Hindlimb muscle (tissue), 1 donor: ENCODE measurements around the gene NAA60. TPM values are rescaled to one million over a fixed set of nuclear protein-coding genes. Genes with fewer than 3 reads are reported as not detected.
A peak's percentile ranks its signal among the peaks of the same experiment; 100 is the strongest.

Experiments
- DNase-seq: peaks from one replicate; pipeline ENCODE4 v3.0.0-alpha.2; 2013
- polyA plus RNA-seq: library from polyadenylated mRNA; unstranded; fragments of 120-200 nt; gene quantifications from one replicate; pipeline ENCODE4 v1.2.1, GENCODE V29; 2013; ENCODE audit not compliant: insufficient read length

NAA60 gene
- polyA plus RNA-seq = 33.2 TPM

DNA sequence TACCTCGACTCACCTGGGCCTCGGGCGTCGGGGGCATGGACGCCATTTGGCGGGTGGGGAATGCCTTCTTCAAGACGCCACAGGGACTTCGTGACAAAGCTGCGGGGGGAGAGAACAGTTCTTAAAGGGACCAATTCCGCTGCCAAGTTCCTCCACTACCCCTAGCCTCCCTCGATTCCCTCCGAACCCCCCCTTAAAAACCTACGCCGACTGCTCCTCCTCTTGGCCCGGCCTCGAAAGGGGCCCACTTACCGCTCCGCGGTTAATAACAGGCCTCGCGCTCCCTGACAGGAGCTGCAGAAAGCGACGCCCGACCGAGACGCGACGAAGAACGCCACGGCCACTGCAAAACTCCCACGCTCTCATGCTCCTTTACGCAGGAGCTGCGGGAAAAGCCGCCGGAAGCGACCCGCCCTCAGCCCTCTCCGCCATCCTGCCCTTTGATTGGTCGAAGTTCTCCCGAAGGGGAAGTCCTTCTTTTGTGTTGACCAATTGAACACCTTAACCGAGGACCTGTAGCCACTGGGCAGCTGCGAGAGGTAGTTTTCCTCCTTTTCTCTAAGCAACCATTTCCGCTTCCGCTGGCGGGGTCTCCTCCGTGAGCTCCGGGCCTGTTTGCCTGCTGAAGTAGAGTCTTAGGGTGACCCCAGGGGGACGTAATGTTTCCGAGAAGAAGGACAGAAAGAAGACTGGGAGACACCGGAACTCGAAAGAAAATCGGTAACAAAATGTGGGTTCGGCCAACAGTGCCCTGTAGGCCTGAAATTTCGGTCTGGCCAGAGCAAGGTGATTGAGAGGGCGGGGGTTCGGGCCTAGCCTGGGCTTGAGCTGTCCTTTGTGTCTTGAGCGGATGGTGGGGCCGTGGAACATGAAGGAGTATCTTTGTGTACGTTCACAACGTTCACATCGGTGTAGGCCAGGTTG, at the start of gene NAA60, which contains the start of gene ZNF597:
TSS of gene NAA60 (plus strand) at position 573 of the 924 bp plus-strand sequence. CDS start 32,548 bp downstream, outside the sequence.
TSS of gene ZNF597 (minus strand) at position 397 of the 924 bp plus-strand sequence. CDS start at position 46, 351 bp downstream.
- DNase-seq = peak; percentile 86

DNA sequence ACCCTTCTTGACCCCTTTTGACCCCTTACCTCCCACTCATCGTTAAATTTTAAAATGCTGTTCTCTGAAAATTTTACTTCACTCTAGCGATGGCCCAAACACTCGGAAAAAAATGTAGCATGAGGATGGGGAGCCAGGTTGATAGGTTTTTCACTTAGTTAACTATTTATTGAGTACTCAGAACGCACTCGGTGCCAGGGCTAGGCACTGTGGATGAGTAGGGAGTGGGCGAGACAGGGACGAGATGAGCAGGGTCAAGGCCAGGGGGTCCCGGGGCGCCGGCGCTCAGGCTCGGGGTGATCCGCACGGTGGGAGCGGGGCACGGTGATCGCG, 43.1 kb upstream of the NAA60 start:
- DNase-seq = no peak

DNA sequence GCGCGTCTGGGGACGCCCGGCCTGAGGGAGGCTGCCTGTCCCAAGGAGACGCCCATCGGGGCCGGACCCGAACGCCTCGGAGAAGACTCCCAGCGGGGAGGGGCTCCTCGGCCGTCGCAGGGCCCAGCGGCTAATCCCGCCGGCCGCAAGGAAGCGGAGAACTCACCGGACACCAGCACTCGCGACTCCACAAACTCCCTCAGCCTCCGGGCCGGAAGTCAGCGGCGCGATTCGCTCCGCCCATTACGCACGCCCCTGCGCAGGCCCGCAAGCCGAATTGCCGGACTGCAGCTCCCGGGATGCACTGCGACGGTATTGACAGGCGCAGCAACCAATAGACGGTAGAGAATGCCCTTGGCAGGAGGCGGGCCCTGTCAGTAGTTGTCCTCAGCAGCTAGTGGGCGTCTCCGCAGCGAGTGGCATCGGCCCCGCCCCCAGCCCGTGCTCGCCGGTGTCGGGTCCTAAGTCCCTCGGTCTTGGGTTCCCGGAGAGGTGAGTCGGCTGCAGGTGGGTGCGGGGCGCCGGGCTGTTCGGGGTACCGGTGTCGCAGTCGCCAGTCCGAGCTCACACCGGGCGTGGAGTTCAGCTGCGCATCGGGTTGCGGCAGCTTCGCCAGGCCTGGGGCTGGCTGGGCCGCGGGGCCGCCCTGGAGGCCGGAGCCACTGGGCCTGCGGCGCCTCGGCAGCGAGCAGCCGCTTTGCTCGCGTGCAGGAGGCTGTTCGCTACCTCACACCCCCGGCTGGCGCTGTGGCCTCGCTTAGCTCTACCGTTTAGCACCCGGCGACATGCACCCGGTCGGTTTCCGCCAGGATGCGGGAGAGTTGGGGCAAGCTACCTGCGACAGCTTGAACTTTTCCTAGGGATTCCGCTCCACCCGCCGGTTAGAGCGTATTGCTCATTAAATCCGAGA, 42.4 kb upstream of the NAA60 start, which contains the start of the genes ZNF174 and ZSCAN32:
TSS of gene ZNF174 (plus strand) at position 437 of the 910 bp plus-strand sequence. CDS start 790 bp downstream, outside the sequence.
TSS of gene ZSCAN32 (minus strand) at position 226 of the 910 bp plus-strand sequence. CDS start 3,447 bp downstream, outside the sequence.
- DNase-seq = peak; percentile 99

DNA sequence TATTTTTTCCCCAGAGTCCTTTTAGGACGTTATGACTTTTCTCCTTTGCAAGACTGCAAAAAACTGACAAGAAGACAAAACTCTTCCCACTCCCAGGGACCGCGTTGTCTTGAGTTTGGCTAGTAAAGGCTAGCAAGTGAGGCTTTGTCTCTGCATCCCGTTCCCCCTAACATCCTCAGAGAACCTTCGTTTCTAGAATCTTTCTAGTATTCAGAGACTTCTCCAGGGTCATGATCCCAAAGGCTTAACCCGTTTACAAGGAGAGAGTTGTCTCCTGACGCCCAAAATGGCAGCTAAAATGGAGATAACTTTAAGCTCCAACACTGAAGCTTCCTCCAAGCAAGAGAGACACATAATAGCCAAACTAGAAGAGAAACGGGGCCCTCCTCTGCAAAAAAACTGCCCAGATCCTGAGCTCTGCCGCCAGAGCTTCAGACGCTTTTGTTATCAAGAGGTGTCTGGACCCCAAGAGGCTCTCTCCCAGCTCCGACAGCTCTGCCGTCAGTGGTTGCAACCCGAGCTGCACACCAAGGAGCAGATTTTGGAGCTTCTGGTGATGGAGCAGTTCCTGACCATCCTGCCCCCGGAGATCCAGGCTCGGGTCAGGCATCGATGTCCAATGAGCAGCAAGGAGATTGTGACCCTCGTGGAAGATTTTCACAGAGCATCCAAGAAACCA, 41.6 kb upstream of the NAA60 start:
- DNase-seq = no peak

DNA sequence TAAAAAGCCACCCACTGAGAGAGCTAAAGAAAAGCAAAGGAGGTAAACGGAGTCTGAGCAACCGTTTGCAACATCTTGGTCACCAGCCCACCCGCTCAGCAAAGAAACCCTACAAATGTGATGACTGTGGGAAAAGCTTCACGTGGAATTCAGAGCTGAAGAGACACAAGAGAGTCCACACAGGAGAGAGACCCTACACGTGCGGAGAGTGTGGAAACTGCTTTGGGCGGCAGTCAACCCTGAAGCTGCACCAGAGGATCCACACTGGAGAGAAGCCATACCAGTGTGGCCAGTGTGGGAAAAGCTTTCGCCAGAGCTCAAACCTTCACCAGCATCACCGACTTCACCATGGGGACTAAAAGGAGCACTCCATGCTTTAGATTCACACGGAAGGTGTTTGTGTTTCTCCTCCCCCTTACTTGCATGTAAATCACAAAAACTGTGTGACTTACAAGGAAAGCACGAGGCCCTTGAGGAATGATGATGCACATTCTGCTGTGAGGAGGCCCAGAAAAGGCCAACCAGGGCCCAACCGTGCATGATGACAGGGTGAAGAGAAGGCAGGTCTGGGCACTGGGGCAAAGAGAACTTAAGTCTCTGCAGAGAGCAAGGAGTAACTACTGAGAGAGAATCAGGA, 34.8 kb upstream of the NAA60 start:
- no peak for DNase-seq

DNA sequence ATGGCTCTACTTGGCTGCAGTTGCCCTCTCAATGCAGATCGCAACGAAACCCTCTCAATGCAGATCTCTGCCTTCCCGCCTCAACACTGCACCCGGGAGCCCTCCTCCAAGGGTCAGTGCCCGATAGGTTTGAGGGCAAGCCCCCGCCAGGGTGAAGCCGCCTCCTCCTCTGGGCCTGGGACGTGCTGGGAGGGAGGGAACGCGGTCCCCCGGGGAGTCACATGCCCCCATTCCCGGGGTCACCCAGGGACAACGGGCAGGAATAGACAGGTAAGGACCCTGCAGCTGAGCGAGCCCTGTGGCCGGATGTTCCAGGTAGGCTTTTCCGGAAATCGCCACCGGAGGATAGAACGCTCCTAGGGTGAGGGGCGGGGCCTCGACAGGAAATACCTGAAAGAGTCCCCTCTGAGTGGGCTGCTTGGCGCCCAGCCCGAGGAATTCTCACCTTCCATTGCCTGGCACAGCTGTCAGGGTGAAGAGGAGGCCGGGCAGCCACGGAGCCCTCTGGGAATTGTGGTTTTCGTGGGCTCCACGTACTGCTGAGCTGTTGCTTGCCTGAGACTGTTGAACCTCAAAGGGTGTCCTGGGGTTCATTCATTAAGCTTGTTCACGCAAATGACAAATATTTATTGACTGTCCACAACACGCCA, 29.6 kb upstream of the NAA60 start:
- no peak for DNase-seq

DNA sequence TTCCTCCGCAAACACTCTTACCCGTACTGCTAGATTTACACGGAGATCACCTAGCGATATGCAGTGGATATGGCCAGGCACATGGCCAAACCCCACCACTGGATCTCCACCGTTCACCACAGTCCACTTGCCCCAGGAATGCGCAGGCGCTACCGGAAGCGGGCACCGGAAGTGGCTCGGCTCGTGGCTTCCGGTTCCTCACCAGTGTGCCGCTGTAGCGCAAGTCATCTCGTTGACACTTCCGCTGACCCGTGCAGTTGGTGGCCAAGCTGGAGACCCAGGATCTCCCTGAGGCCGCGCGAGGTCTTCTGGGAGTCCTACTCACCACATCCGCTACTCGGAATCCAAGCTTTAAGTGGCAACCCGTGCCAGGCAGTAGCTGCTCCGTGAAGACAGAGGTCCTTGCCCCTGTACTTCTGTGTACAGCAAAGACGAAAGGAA, 11.7 kb upstream of the NAA60 start:
- DNase-seq = no peak

DNA sequence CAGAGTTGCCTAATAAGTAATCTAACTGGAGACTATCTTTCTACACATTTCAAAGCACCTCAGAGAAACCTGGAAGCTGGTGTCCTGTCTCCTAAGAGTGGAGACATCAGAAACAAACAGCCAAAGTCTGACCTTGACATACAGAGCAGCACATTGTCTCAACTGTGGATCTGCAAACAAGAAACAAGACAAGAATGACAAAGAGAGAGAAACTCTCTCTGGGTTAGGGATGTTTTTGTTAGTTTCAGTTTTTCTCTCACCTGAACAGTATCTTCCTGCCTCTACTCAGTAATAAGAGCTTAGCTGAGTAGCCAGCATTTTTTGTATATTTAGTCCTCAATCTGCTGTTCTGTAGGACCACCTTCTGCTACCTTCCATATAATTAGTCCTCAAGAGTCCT, 9.1 kb upstream of the NAA60 start:
- no peak for DNase-seq

DNA sequence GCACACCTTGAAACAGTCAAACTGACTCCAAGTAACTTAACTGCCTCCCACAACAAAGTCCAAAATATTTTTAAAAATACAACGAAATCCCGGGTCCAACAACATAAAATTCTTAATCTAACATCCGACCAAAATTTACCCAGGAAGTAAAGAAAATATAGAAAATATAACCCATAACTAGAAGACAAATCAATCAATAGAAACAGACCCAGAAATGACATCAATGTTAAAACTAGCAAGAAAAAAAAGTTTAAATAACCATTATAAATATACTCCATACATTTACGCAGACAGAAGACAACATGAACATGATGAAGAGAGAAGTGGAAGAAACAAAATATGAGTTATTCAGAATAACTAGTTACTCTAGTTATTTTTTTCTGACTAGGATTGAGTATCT, 3.8 kb upstream of the NAA60 start:
- no peak for DNase-seq

DNA sequence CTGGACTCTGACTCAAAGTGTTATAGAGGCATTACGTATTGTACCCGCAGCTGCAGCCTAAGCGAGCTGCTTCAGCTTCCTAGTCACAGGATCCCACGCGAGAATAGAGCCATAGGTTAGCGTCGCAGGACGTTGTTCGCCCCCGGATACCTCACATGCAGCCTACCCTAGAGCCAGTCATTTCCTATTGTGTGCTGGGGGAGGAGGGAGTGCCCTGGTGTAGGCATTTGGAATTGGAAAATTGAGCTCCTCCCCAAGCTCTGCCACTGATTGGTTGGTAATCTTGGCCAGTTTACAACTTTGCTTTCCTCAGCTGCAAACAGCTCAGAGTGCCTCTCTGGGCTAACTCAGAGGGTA, 530 bp downstream of the NAA60 start:
- no peak for DNase-seq

DNA sequence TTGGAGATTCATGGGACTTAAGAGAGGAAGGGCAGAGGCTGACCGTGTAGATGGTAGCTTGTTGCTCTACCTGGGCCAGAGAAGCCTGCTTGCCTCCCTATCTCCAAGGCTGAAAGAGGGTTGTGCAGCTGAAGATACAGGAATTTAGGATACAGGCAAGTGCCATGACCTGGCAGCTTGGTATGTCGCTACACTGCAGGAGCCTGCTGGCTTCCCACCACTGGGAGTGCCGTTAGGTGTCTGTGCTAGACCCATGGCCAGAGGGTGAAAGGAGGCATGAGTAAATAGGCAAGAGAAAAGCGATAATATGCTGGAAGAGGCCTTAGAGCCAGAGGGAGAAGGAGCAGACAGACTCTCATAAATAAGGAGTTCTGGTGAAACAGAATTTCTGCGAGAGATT, 10.6 kb downstream of the NAA60 start:
- no peak for DNase-seq

DNA sequence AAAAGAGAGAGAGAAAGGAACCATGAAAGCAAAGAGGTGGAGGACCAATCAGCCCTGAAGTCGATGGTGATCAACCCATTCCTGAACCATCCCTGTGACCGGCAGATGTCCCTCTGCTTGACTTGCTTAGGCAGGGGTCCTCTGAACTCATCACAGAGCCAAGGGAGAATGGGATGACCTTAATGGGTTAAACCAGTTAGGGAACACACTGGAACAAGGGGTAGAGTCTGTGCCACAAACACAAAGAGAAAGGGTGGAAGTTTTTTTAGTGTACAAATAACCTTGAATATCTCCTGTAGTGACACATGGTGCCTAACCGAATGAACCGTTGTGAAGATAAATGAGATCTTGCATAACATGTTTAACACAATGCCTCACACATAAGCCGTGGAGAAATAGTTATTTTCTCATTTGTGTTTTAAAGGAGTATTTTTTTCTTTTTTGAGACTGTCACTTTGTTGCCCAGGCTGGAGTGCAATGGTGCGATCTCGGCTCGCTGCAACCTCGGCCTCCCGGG, 11.2 kb downstream of the NAA60 start:
- DNase-seq = no peak

DNA sequence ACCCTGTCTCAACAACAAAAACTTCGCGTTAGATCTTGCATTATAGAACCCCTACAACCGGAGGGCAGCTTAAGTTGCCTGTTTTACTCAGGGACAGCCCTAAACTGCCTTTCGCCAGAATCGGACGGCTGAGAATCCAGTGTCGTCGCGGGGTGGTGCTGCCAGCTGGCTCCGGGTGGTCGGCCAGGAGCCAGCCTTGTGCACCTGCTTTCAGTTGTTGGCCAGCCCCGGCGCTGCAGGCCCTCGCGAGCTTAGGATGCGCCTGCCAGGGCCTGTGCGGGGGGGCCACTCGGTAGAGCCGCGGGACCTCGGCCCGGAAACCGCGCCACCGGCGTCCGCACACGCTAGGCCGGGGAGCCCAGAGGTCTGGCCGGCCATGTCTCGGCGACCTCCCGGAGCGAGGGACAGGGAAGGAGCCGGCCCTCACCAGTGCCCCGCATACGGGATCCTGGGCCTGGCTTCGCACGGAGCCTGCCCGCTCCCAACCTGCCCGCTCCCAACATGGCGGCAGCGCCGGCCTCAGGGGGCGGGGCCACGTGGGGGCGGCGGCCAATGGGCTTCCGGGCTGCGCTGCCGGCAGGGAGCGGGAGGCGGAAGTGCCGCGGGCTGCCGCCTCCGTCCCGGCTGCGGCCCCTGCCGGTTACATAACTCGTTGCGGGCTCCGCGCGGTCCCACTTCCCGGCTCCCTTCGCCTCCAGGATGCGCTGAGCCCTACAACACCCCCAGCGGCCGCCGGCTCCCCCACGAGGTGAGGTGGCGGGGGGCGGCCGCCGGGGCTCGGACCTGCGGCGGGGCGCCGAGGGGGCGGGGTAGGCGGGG, 14.2 kb downstream of the NAA60 start:
- DNase-seq = peak; percentile 91

DNA sequence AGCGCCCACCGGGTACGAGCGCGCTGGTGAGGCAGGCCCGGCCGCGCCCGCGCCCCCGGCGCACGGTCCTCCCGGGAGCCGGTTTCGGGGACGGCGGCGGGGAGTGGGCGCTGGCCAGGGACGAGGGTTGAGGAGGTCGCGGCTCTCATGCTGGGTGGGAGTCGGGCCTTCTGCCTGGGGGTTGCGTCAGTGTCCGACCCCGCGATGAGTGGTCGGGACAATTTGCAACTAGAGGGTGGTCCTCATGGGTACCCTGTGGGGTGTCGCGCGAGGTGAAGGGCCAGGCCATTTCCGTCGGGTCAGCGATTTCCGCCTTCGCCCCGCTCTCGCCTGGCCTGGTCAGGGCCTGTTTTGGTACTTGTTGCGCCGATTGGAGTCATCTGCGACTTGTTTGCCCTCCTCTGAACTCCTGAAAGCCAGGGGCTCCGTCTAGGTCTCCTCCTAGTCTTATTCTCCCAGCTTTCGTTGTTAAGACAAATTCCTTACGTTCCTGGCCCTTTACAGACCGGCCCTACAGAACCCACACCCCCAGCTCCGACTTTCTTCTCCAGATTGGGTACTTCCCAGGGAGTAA, 14.9 kb downstream of the NAA60 start:
- DNase-seq = no peak

DNA sequence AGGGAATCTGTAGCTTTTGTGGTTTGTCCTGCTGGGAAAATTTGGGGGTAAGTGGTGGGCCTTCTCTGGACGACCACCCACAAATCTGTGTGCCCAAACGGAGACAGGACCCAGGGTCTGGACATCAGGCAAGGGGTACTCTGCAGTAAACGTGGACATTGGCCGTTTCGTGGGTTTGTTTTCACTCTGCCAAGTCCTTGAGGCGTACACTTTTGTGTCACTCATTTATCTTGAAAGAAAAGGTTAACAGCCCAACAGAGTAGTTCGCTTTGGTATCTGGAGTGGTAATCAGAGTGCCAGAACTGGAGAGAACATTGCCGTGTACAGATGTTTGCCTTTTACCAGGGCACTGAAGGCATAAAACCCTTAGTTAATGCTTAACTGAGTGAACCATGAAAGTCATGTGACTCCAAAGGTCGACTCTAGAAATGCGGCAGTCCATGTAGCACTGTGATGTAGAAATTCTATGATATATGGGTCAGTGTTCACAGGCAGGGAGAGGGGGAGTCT, 15.4 kb downstream of the NAA60 start:
- DNase-seq = no peak

DNA sequence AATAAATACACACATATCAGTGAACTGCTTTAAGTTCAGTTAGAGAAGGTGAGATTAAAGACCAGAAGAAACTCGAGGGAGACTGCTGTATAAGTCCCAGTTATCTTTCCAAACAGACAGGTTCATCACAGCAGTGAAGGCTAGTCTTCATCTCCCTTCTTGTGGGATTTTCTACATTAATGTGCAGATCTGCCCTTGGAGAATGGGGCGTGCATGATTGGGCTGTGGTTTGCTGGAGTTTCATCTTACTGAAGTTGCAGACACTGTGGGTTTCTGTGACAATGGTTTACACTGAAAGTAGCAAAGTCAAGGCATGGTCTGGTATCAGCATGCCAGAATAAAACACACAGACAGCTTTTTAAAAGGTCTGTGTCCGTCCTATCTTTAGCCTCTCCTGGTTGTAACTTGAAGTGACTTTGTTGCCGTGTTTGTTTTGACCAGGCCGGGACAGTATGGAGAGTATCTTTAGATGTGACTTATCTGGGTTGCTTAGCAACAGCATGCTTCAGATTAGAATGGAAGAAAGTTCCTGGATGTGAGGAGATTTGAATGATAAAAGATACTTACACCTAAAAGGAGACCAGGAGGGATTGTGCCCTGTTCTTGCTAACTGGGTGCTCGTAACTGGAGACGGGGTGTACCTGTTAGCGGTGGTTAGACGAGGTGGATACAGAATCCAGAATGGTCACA, 16.1 kb downstream of the NAA60 start:
- DNase-seq = no peak

DNA sequence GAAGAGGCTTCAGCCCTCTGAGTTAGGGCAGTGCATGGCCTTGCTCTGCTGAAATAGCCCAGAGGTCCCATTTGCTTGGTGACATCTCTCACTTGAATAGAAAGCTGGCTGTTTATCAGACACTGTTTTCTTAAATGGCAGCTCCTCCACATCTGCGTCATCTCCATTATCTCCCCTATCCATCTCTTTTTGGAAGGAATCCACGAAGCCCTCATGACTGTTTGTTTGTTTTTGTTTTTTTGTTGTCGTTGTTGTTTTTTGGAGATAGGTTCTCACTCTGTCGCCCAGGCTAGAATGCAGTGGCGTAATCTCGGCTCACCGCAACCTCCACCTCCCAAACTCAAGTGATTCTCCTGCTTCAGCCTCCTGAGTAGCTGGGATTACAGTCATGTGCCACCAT, 16.6 kb downstream of the NAA60 start:
- no peak for DNase-seq

DNA sequence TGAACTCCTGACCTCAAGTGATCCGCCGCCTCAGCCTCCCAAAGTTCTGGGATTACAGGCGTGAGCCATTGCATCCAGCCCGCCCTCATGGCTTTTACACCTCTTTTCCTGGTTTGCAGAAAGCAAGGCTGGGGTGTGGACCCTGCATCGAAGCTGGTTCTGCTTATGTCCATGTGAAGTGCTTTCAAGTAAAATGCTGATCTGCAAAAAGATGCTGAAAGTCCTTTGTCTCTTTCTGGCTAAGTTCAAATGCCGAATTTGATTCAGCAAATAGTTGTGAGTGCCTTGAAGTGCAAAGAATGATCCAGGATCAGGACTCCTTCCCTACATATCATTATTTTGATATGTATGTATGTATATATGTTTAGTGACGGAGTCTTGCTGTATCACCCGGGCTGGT, 17.1 kb downstream of the NAA60 start:
- DNase-seq = no peak

DNA sequence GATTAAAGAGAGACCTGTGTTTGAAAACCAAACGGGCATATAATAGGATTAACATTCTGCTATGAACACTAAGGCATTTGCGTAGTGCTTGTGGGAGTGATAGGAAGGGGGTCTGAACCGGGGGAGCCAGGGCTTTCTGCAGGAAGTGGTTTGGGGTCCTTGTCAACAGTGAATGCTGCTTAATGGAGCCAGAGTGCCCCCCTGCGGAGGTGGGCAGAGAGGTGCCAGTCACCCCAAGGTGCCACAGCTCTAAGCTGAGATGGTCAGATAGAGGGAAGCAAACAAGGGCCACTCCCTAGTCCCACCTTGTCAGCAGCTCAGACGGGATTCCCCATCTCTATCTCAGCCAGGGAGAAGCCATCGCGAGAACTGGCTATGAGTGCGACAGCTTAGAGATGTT, 17.7 kb downstream of the NAA60 start:
- DNase-seq = no peak
